ENCODE measurements around the gene SLC22A23.

SLC22A23 gene

DNA sequence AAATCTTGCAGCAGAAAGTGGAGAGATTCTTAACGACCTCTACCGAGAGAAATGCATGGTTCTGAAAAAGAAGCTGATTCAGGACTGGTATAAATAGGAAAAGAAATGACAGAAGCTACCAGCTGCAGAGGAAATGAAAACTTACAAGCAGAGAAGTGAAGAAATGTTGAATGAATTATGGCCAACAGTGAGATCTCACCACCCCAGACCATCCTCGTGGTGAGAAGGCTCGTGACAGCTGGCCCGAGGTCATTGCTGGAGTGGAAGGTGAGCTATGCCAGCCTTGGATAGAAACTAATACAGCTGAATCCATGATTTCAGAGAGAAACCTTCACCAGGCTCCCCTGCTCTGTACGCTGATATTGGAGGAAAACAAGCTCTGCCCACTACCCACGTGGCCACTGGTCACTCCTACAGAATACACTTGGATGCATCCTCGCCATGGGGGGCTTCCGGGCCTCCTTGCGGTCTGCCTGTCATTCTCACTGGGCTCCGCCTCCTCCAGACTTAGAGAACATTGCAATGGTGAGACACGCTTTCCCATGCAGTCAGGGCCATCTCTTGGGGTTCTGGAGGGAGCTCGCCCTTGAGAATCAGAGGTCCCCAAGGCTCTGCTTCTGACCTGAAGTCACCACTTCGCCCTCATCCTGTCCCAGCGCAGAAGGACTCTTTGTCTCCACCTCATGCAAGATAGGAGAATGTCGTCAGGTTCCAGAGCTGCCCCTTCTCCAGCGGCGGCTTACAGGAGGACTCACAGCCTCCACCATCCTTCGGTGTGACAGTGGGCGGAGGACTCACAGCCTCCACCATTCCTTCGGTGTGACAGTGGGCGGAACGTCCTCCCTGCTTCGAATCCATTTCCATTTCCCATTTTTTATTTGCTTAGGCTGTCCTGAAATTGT is 218.8 kb downstream of the SLC22A23 start:
- Histone ChIP-seq H3K36me3 (ENCODE audit: control insufficient read depth, insufficient read depth, low read length) (no peaks in the 10 kb centered on the region), H3K27ac (ENCODE audit: low read depth, low read length) (no peak overlapping the region), H3K4me3 (ENCODE audit: low read length) (no peak overlapping the region), H3K9ac (ENCODE audit: low read length) (no peak overlapping the region), H3K4me1 (ENCODE audit: control insufficient read depth, insufficient read depth, low read length) (no peaks in the 10 kb centered on the region), H3K27me3 (ENCODE audit: control insufficient read depth, insufficient read depth, low read length) (peaks cover 3% of the 10 kb centered on the region)

DNA sequence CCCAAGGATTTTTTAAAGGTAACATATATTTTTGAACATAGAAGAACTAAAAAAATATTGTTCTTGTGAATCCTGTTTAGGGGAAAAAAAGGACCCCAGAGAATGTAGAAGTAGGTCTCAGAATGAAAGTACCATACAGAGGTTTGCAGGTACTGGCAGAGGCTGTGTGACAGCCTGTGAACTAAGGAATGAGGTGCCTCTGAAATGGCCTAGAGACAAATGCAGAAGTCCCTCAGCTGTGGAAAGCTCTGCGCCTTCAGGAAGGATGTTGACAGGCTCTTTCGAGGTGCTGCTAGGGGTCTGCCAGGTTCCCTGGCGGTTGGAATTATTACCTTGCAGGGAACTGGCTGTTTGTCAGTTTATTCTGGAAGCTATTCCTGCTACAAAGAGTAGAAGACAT is 220.8 kb downstream of the SLC22A23 start:
- no peak overlapping the region for H3K4me3 ChIP-seq (ENCODE audit: low read length)
- H3K27ac ChIP-seq (ENCODE audit: low read depth, low read length), result no peak overlapping the region
- H3K36me3 ChIP-seq (ENCODE audit: control insufficient read depth, insufficient read depth, low read length), result no peaks in the 10 kb centered on the region
- peaks cover 4% of the 10 kb centered on the region for H3K4me1 ChIP-seq (ENCODE audit: control insufficient read depth, insufficient read depth, low read length)
- no peak overlapping the region for H3K9ac ChIP-seq (ENCODE audit: low read length)
- H3K27me3 ChIP-seq (ENCODE audit: control insufficient read depth, insufficient read depth, low read length), result peaks cover 11% of the 10 kb centered on the region

DNA sequence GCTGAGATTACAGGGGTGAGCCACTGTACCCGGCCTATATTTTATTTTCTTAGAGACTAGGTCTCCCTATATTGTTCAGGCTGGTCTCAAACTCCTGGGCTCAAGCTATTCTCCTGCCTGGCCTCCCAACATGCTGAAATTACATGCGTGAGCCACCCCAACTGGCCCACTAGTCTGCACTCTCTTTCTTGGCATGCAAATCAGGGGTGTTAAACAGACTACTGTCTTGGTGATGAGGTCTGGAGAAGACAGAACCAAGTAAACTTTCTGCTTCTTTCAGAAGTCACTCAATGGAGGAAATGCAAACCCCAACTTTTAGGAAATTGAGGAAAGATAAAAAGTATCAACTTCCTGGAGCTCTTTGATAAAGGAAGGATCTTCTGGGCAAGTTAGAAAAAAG is 221.4 kb downstream of the SLC22A23 start:
- no peak overlapping the region for H3K9ac ChIP-seq (ENCODE audit: low read length)
- no peak overlapping the region for H3K27ac ChIP-seq (ENCODE audit: low read depth, low read length)
- peaks cover 15% of the 10 kb centered on the region for H3K27me3 ChIP-seq (ENCODE audit: control insufficient read depth, insufficient read depth, low read length)
- H3K4me1 ChIP-seq (ENCODE audit: control insufficient read depth, insufficient read depth, low read length), result peaks cover 4% of the 10 kb centered on the region
- H3K4me3 ChIP-seq (ENCODE audit: low read length), result no peak overlapping the region
- H3K36me3 ChIP-seq (ENCODE audit: control insufficient read depth, insufficient read depth, low read length), result no peaks in the 10 kb centered on the region

DNA sequence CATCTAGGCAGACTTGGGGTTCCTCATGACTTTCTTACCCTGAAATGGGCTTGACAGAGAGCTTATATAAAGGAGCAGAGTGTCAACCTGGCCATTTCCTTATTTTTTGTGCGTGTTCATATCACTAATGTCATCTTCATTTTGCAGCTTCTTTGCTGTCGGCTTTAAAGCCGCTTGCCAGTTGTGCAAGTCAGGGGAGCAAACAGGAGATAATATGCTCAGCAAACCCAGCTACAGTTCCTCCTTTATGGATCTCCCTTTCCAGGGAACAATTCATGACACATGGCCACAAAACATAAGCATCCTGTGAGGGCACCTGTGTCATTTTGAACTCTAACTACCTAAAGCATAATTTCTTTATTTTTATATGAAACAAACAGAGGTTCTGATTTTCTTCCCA is 222.9 kb downstream of the SLC22A23 start:
- H3K27me3 ChIP-seq (ENCODE audit: control insufficient read depth, insufficient read depth, low read length), result peaks cover 24% of the 10 kb centered on the region
- no peak overlapping the region for H3K4me3 ChIP-seq (ENCODE audit: low read length)
- H3K36me3 ChIP-seq (ENCODE audit: control insufficient read depth, insufficient read depth, low read length), result no peaks in the 10 kb centered on the region
- peaks cover 7% of the 10 kb centered on the region for H3K4me1 ChIP-seq (ENCODE audit: control insufficient read depth, insufficient read depth, low read length)
- no peak overlapping the region for H3K9ac ChIP-seq (ENCODE audit: low read length)
- no peak overlapping the region for H3K27ac ChIP-seq (ENCODE audit: low read depth, low read length)

DNA sequence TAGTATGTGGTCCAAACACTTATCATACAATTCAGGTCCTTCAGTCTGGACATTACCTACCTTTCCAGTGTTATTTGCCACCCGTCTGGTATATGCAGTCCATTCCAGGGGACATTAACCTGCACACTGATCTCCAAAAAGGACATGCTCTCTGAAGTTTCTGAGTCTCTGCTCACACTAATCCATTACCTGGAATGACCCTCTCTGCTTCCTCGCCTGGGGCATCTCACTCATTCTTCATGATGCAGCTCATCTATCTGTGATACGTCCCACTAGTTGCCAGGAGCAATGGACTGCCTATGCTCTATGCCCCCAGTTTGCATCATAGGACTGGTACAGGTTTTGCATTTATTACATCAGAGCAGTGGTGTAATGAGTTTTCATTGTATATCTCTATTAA is 223.5 kb downstream of the SLC22A23 start:
- Histone ChIP-seq H3K4me3 (ENCODE audit: low read length) (no peak overlapping the region), H3K27me3 (ENCODE audit: control insufficient read depth, insufficient read depth, low read length) (peaks cover 28% of the 10 kb centered on the region), H3K36me3 (ENCODE audit: control insufficient read depth, insufficient read depth, low read length) (no peaks in the 10 kb centered on the region), H3K27ac (ENCODE audit: low read depth, low read length) (no peak overlapping the region), H3K9ac (ENCODE audit: low read length) (no peak overlapping the region), H3K4me1 (ENCODE audit: control insufficient read depth, insufficient read depth, low read length) (peaks cover 10% of the 10 kb centered on the region)

DNA sequence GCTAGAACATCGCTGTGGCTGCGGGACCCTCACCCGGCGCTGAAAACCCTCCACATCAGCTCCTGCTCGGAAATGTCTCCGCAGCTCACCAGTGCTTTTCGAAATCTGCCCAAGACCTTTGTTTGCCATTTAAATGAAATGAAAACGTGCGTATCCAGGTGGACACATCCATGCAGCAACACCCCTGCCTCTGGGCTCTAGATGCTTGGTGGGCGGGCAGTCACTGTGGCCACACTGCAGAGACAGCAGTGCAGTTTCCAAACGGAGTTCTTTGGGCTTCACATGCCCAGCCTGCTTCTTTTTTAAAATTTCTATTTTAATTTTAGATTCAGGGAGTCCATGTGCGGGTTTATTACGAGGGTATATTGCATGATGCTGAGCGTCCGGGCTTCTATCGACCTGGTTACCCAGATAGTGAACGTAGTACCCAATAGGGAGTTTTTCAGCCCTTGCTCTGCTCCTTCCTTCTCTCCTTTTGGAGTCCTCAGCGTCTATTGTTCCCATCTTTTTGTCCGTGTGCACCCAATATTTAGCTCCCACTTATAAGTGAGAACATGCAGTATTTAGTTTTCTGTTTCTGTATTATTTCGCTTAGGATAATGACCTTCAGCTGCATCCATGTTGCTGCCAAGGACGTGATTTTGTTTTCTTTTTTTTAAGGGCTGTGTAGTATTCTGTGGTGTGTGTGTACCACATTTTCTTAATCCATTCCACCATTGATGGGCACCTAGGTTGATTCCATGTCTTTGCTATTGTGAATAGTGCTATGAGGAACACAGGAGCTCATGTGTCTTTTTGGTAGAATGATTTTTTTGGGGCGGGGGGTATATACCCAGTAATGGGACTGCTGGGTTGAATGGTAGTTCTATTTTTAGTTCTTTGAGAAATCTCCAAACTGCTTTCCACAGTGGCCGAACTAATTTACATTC is 224.6 kb downstream of the SLC22A23 start:
- H3K4me3 ChIP-seq (ENCODE audit: low read length), result peak overlapping the region; percentile 69
- H3K27ac ChIP-seq (ENCODE audit: low read depth, low read length), result peak overlapping the region; percentile 76
- H3K4me1 ChIP-seq (ENCODE audit: control insufficient read depth, insufficient read depth, low read length), result peaks cover 10% of the 10 kb centered on the region
- H3K27me3 ChIP-seq (ENCODE audit: control insufficient read depth, insufficient read depth, low read length), result peaks cover 35% of the 10 kb centered on the region
- peak overlapping the region; percentile 24 for H3K9ac ChIP-seq (ENCODE audit: low read length)
- no peaks in the 10 kb centered on the region for H3K36me3 ChIP-seq (ENCODE audit: control insufficient read depth, insufficient read depth, low read length)

DNA sequence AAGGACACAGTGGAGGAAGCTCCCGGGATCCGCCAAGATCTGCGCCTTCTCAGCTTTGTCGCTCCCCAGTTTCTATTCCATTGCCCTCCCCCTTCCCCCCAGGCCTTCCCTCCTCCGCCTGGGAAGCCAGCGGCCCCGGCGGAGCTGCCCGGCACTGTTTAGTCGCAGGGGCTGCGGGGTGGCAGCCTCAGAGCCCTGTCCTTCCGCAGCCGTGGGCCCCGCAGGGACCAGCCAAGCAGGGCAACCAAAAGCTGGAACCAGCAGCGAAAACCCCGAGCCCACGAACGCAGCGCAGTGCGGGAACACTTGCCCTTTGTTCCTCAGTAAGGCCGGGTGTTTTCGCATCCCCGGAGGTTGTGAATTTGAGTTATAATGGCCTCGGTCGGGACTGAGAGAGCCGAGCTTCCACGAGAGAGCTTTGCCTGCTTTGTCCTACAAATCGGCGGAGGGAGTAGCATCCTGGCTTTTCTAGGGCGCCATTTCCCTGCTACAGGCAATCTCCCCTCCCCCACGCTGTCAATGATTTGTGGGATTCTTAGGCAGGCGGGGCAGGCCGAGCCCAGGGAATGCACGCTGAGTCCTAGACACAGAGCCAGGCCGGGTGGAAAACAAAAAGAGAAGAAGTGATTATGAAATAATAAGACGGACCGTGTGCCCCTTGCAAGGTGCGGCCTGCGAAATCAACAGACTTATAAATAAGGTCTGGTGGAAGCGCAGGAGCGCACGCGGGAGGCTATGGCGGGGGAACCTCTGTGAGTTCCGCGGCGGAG is 225.4 kb downstream of the SLC22A23 start:
- H3K36me3 ChIP-seq (ENCODE audit: control insufficient read depth, insufficient read depth, low read length), result no peaks in the 10 kb centered on the region
- peaks cover 43% of the 10 kb centered on the region for H3K27me3 ChIP-seq (ENCODE audit: control insufficient read depth, insufficient read depth, low read length)
- H3K4me3 ChIP-seq (ENCODE audit: low read length), result peak overlapping the region; percentile 69
- H3K9ac ChIP-seq (ENCODE audit: low read length), result peak overlapping the region; percentile 24
- H3K4me1 ChIP-seq (ENCODE audit: control insufficient read depth, insufficient read depth, low read length), result peaks cover 10% of the 10 kb centered on the region
- H3K27ac ChIP-seq (ENCODE audit: low read depth, low read length), result peak overlapping the region; percentile 76

DNA sequence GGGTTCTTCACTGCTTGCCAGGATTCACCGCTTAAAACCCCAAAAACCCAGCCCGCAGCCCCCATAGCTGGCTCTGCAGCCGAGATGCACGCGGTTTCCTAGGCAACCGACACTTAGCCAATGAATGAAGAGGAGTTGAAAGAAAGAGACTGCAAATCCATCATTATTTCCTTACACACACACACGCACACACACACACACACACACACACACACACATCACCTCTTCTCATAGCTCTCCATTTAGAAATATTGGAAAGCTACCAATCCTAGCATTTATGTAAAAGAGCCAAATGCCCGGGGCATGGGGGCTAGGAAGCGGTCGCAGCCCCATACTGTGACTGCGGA is 226.0 kb downstream of the SLC22A23 start:
- Histone ChIP-seq H3K27ac (ENCODE audit: low read depth, low read length) (peak overlapping the region; percentile 76), H3K27me3 (ENCODE audit: control insufficient read depth, insufficient read depth, low read length) (peaks cover 46% of the 10 kb centered on the region)

DNA sequence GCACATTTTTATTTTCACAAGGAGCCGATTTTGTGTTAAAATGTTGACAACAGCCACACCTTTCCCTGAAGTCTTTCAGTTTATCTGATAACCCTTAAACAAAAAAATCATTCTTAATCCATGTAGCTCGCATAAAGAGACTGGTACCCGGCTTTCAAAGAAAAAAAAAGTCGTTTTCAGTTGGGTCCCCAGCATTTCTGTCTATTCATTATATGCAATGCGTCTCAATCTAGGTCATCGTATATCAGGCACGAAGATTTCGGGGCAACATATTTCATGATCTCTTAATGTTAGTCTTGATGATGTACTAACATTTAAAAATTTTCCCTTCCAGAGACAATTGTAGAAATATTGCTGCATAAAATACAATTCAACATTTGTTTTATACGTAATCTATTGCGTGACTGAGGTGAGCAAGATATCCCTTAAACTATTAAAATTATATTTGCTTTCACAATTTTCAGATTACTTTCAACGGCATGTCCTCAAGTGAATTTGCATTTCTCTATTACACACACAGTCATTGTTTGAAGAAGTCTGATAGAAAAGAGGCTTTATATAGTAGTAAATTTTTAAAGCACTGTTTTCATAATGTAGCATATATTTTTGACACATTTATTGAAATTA is 226.5 kb downstream of the SLC22A23 start:
- Histone ChIP-seq H3K27me3 (ENCODE audit: control insufficient read depth, insufficient read depth, low read length) (peaks cover 46% of the 10 kb centered on the region), H3K27ac (ENCODE audit: low read depth, low read length) (peak overlapping the region; percentile 76), H3K4me1 (ENCODE audit: control insufficient read depth, insufficient read depth, low read length) (peaks cover 10% of the 10 kb centered on the region), H3K36me3 (ENCODE audit: control insufficient read depth, insufficient read depth, low read length) (no peaks in the 10 kb centered on the region), H3K4me3 (ENCODE audit: low read length) (no peak overlapping the region), H3K9ac (ENCODE audit: low read length) (no peak overlapping the region)

More for the DNA sequence above, 226.0 kb downstream of the SLC22A23 start:
- Histone ChIP-seq H3K9ac (ENCODE audit: low read length) (no peak overlapping the region), H3K4me3 (ENCODE audit: low read length) (peak overlapping the region; percentile 69), H3K4me1 (ENCODE audit: control insufficient read depth, insufficient read depth, low read length) (peaks cover 10% of the 10 kb centered on the region), H3K36me3 (ENCODE audit: control insufficient read depth, insufficient read depth, low read length) (no peaks in the 10 kb centered on the region)

DNA sequence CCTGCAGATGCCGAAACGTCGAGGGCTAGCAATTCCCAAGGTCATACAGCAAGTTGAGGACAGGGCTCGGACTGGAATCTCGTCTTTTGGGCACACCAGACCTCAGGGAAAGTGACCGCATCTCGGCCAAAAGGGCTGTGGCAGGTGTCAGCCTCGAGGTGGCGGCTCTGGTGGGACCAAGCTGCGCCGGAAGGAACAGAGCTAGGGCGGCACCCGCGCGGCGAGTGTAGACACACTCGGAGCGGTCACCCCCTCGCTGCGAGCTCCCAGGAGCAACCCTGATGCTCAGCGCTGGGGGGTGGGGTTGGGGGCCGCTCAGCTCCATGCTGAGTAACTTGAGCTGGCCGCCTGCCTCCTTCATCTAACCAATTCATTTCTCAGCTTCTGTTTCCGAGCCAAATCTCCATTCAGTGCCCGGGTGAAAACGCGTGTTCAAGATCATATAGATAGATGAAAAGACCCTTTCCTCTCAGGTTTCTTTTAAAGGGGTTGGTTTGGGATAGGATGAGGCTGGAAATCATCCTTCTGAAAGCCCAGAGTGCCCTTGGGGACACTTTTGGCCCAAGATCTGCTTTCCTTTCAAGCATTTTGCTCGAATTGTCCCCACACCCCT is 227.2 kb downstream of the SLC22A23 start:
- H3K27me3 ChIP-seq (ENCODE audit: control insufficient read depth, insufficient read depth, low read length), result peaks cover 46% of the 10 kb centered on the region
- no peaks in the 10 kb centered on the region for H3K36me3 ChIP-seq (ENCODE audit: control insufficient read depth, insufficient read depth, low read length)
- H3K9ac ChIP-seq (ENCODE audit: low read length), result no peak overlapping the region
- no peak overlapping the region for H3K27ac ChIP-seq (ENCODE audit: low read depth, low read length)
- H3K4me1 ChIP-seq (ENCODE audit: control insufficient read depth, insufficient read depth, low read length), result peaks cover 10% of the 10 kb centered on the region
- peak overlapping the region; percentile 53 for H3K4me3 ChIP-seq (ENCODE audit: low read length)

DNA sequence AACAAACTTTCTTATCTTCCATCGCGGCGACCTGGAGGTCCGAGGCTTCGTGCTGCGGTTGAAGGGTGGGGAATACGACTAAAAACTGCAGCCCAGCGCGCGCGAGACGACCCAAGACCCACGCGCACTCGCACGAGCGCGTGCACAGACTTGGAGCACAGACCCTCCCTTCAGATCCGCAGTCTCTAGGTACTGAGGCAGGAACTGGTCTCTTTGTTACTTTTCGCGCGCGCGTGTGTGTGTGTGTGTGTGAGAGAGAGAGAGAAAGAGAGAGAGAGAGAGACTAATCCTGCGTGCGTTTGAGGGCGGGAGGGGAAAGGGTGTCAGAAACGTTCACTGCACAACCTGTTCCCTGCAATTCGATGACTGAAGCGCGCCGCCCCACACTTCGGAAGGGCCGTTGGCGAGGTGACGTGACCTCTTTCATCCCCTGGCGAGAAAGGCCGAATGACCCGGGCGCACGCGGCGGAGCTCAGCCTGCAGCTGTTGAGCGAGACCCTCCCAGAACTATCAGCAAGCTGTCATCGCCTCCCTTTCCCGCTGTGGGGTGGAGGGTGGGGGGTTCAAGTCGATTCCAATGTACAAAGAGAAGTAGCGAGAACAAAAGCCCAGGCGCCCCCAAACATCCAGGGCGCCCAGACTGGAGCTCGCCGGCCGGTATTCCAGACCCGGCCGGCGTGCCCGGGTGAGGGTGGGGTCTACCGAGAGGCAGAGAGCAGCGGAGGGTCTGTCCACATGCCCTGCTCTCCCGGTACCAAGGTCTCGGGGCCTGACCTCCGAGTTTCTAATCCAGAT is 227.9 kb downstream of the SLC22A23 start:
- Histone ChIP-seq H3K9ac (ENCODE audit: low read length) (no peak overlapping the region), H3K4me1 (ENCODE audit: control insufficient read depth, insufficient read depth, low read length) (peaks cover 10% of the 10 kb centered on the region), H3K4me3 (ENCODE audit: low read length) (peak overlapping the region; percentile 53), H3K27ac (ENCODE audit: low read depth, low read length) (no peak overlapping the region), H3K27me3 (ENCODE audit: control insufficient read depth, insufficient read depth, low read length) (peaks cover 46% of the 10 kb centered on the region), H3K36me3 (ENCODE audit: control insufficient read depth, insufficient read depth, low read length) (no peaks in the 10 kb centered on the region)

Data from rectal smooth muscle tissue (tissue), 1 donor.